ENCODE data around the gene VPS35L.

Gene VPS35L

GRCh38 chr16:19749571-19750080, 194.1 kb downstream of the VPS35L start:
- no peaks in the 10 kb centered on the region for H3K27me3 ChIP-seq (replicated peaks)
- TF ChIP-seq, protein P1, sequence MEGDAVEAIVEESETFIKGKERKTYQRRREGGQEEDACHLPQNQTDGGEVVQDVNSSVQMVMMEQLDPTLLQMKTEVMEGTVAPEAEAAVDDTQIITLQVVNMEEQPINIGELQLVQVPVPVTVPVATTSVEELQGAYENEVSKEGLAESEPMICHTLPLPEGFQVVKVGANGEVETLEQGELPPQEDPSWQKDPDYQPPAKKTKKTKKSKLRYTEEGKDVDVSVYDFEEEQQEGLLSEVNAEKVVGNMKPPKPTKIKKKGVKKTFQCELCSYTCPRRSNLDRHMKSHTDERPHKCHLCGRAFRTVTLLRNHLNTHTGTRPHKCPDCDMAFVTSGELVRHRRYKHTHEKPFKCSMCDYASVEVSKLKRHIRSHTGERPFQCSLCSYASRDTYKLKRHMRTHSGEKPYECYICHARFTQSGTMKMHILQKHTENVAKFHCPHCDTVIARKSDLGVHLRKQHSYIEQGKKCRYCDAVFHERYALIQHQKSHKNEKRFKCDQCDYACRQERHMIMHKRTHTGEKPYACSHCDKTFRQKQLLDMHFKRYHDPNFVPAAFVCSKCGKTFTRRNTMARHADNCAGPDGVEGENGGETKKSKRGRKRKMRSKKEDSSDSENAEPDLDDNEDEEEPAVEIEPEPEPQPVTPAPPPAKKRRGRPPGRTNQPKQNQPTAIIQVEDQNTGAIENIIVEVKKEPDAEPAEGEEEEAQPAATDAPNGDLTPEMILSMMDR (IDR thresholded peaks at IDR 0.05; ENCODE audit: low read depth, low read length, missing control alignments) = no peak
- H3K36me3 ChIP-seq (replicated peaks) = no peaks in the 10 kb centered on the region
- no peak overlapping the region for H3K27ac ChIP-seq
- in situ Hi-C loops (cut with HindIII; ENCODE audit: low pct_ligation_motif_present, low sequenced_read_pairs) = loop anchor here (25.0 kb wide), 1 partner anchor 138 kb away; the partner anchor contains the start of gene GPRC5B
- H3K4me3 ChIP-seq (ENCODE audit: low read depth, low read length) = no peak overlapping the region
- no peak for DNase-seq
